WTC11 (cell line): ENCODE results near the gene ADCYAP1R1.

Experiments used
- CBFB ChIP-seq: sonication (generic); formaldehyde crosslinking; IDR thresholded peaks from 2 replicates; pipeline ENCODE4 v1.8.1; 2022; ENCODE audit warnings: mild to moderate bottlenecking, low read depth, missing genetic modification reagents
- CDX4 ChIP-seq: fragments of 250-450 bp; sonication (Bioruptor Pico); IDR thresholded peaks from 2 replicates; pipeline ENCODE4 v1.9.0; 2021; ENCODE audit warnings: moderate library complexity, mild to moderate bottlenecking, inconsistent platforms, borderline replicate concordance
- CREM ChIP-seq: sonication (generic); formaldehyde crosslinking; IDR thresholded peaks from 2 replicates; pipeline ENCODE4 v1.8.1; 2022; ENCODE audit warnings: mild to moderate bottlenecking, missing genetic modification reagents, moderate library complexity
- CTCF ChIP-seq: fragments of 200-600 bp; IDR thresholded peaks from 2 replicates; pipeline ENCODE4 v1.8.0; 2022; ENCODE audit warnings: antibody characterized with exemption
- SP1 ChIP-seq: sonication (generic); formaldehyde crosslinking; conservative IDR thresholded peaks from 2 replicates; pipeline ENCODE4 v1.8.1; 2022; ENCODE audit warnings: missing genetic modification reagents
- ZNF121 ChIP-seq: sonication (generic); formaldehyde crosslinking; IDR thresholded peaks from 2 replicates; pipeline ENCODE4 v1.8.0; 2023; ENCODE audit warnings: missing genetic modification reagents
- ZNF138 ChIP-seq: sonication (generic); formaldehyde crosslinking; conservative IDR thresholded peaks from 2 replicates; pipeline ENCODE4 v1.8.1; 2022; ENCODE audit warnings: mild to moderate bottlenecking, moderate library complexity, missing genetic modification reagents
- TF ChIP-seq, protein P1 (sequence below): fragments of 250-450 bp; sonication (Bioruptor Pico); IDR thresholded peaks from 2 replicates; pipeline ENCODE4 v1.9.0; 2021; ENCODE audit warnings: mild to moderate bottlenecking, borderline replicate concordance
- TF ChIP-seq, protein P2 (sequence below): sonication (generic); formaldehyde crosslinking; IDR thresholded peaks from 2 replicates; pipeline ENCODE4 v1.8.0; 2022; ENCODE audit warnings: mild to moderate bottlenecking, missing genetic modification reagents

- TF ChIP-seq, protein P1, sequence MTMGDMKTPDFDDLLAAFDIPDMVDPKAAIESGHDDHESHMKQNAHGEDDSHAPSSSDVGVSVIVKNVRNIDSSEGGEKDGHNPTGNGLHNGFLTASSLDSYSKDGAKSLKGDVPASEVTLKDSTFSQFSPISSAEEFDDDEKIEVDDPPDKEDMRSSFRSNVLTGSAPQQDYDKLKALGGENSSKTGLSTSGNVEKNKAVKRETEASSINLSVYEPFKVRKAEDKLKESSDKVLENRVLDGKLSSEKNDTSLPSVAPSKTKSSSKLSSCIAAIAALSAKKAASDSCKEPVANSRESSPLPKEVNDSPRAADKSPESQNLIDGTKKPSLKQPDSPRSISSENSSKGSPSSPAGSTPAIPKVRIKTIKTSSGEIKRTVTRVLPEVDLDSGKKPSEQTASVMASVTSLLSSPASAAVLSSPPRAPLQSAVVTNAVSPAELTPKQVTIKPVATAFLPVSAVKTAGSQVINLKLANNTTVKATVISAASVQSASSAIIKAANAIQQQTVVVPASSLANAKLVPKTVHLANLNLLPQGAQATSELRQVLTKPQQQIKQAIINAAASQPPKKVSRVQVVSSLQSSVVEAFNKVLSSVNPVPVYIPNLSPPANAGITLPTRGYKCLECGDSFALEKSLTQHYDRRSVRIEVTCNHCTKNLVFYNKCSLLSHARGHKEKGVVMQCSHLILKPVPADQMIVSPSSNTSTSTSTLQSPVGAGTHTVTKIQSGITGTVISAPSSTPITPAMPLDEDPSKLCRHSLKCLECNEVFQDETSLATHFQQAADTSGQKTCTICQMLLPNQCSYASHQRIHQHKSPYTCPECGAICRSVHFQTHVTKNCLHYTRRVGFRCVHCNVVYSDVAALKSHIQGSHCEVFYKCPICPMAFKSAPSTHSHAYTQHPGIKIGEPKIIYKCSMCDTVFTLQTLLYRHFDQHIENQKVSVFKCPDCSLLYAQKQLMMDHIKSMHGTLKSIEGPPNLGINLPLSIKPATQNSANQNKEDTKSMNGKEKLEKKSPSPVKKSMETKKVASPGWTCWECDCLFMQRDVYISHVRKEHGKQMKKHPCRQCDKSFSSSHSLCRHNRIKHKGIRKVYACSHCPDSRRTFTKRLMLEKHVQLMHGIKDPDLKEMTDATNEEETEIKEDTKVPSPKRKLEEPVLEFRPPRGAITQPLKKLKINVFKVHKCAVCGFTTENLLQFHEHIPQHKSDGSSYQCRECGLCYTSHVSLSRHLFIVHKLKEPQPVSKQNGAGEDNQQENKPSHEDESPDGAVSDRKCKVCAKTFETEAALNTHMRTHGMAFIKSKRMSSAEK (CRISPR knock-in tag): no peak
- TF ChIP-seq SP1 (CRISPR knock-in tag) (no peak), CBFB (CRISPR knock-in tag) (no peak), ZNF138 (CRISPR knock-in tag) (no peak), CTCF (no peak), CDX4 (CRISPR knock-in tag) (no peak), CREM (no peak), ZNF121 (CRISPR knock-in tag) (no peak)
- TF ChIP-seq, protein P2, sequence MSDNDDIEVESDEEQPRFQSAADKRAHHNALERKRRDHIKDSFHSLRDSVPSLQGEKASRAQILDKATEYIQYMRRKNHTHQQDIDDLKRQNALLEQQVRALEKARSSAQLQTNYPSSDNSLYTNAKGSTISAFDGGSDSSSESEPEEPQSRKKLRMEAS (CRISPR knock-in tag): no peak
These were observed 7.6 kb upstream of the ADCYAP1R1 start for GRCh38 chr7:31044529-31044928.
